HG03139 (cell line): ENCODE results near the gene RAB4A.
"Not testable (repeated sequence)": the region's sequence is repeated elsewhere in the genome, so short reads cannot be mapped to it uniquely, and the experiment has no call there.

Experiments
- ATAC-seq: cut with Tn5 transposase; IDR thresholded peaks from one replicate; pipeline ENCODE4 v1.9.1; 2021; ENCODE audit not compliant: unreplicated experiment

Gene RAB4A

GRCh38 chr1:229271448-229272159, 693 bp downstream of the RAB4A start:
- ATAC-seq, result peak; percentile 42

GRCh38 chr1:229272164-229273158, 1.6 kb downstream of the RAB4A start:
- no peak for ATAC-seq

- no peak for ATAC-seq
Observed at GRCh38 chr1:229273507-229274232, 2.8 kb downstream of the RAB4A start.

GRCh38 chr1:229275005-229275404, 4.1 kb downstream of the RAB4A start:
- ATAC-seq, result no peak

- ATAC-seq, result no peak
Observed at GRCh38 chr1:229278120-229278741, 7.3 kb downstream of the RAB4A start.

- ATAC-seq, result no peak
Observed at GRCh38 chr1:229279242-229279641, 8.3 kb downstream of the RAB4A start.

- ATAC-seq, result no peak
Observed at GRCh38 chr1:229280037-229280828, 9.3 kb downstream of the RAB4A start.

GRCh38 chr1:229280921-229281320, 10.0 kb downstream of the RAB4A start:
- ATAC-seq, result no peak

GRCh38 chr1:229281339-229281926, 10.5 kb downstream of the RAB4A start:
- no peak for ATAC-seq

GRCh38 chr1:229282295-229282823, 11.4 kb downstream of the RAB4A start:
- ATAC-seq, result no peak

- ATAC-seq, result no peak
Observed at GRCh38 chr1:229283183-229283611, 12.3 kb downstream of the RAB4A start.

- no peak for ATAC-seq
Observed at GRCh38 chr1:229284887-229285286, 14.0 kb downstream of the RAB4A start.

GRCh38 chr1:229285440-229285839, 14.5 kb downstream of the RAB4A start:
- no peak for ATAC-seq

- ATAC-seq, result no peak
Observed at GRCh38 chr1:229286099-229286766, 15.3 kb downstream of the RAB4A start.

GRCh38 chr1:229287267-229287666, 16.4 kb downstream of the RAB4A start:
- no peak for ATAC-seq

GRCh38 chr1:229288516-229288915, 17.6 kb downstream of the RAB4A start:
- no peak for ATAC-seq

- not testable (repeated sequence) for ATAC-seq
Observed at GRCh38 chr1:229291686-229292085, 20.8 kb downstream of the RAB4A start.

GRCh38 chr1:229293528-229294204, 22.8 kb downstream of the RAB4A start:
- no peak for ATAC-seq
